Activated CD4-positive, alpha-beta T cell treated with anti-CD3 and anti-CD28 coated beads for 4 hours (primary cell): ENCODE measurements around the gene TFEB.
A peak's percentile ranks its signal among the peaks of the same experiment; 100 is the strongest.
"Not testable (repeated sequence)": the region's sequence is repeated elsewhere in the genome, so short reads cannot be mapped to it uniquely, and the experiment has no call there.

Source experiments
- DNase-seq, 2 donors: peaks; one replicate each; pipeline ENCODE4 v3.0.0-alpha.2; 2020

TFEB gene

GRCh38 chr6:41735427-41736185 lies at the start of gene TFEB:
TFEB (minus strand) TSS chr6:41735608; CDS start chr6:41691213, 44,395 bp downstream.
- DNase-seq: peak; percentile 91 to 94

DNA sequence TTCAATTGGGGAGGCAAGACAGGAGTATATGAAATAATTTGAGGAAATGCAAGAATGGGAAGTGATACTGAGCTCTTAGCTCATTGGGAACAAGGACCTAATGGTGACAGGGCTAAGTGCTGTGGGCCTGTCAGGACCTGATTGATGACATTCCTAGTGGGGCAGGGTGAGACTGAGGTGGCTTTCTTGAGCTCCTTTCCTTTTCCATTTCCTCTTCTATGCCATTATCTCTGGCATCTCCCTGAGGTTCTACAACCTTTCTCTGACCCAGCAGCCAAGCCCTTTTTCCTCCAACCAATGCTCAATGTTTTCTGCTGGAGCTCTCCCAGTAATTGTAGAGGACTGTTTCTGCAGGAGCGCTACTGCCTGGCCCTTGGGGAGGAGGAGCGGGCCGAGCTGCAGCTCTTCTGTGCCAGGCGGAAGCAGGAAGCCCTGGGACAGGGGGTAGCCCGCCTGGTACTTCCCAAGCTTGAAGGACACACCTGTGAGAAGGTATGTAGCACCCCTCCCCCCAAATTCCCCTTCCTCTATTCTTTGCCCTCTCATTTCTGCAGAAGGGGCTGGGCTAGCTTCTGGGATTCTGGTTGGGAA lies 49.3 kb upstream of the TFEB start:
- no peak for DNase-seq

DNA sequence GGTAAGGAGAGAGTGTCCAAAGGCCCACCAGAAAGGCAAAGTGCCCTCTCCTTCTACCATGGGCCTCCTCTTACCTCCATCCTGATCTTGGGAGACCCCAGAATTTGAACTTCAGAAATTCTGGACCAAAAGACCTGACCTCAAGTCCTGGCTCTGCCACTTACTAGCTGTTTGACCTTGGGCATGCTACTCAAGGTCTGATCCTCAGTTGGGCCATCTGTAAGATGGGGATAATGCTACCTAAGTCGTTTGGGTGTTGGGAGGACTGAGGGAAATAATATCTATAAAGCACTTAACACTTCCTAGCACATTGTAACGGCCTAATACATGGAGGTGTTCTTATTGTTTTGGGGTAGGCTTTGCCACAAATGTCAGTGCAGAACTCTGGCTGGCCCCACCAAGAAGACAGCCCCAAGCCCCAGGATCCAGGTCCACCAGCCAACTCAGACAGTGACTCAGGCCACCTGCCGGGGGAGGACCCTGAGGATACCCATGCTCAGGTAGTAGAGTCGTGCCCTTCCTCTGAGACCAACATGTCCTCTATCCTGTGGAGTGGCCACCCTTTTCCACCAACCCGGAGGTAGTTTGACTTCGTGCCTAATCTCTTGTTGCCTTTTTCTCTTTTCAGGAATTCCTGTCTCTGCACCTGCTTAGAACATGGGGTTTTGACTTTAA lies 47.8 kb upstream of the TFEB start:
- DNase-seq: no peak

DNA sequence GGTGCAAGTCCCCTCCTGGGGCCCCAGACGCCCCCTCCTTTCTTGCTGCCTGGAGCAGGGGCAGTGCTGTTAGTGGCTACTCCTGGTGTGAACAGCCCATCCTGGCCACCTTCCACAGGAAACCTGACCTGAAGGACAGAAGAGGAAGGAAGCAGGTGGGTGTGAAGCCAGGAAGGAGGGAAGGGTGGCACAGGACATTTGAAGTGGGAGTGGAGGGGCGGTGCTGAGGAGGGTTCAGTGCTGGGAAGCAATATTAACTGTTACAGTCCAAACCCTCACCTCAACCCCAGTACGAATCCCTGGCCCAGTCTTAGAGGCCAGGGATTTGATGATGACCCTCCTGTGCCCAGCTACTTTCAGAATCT lies 45.9 kb upstream of the TFEB start:
- DNase-seq: no peak

DNA sequence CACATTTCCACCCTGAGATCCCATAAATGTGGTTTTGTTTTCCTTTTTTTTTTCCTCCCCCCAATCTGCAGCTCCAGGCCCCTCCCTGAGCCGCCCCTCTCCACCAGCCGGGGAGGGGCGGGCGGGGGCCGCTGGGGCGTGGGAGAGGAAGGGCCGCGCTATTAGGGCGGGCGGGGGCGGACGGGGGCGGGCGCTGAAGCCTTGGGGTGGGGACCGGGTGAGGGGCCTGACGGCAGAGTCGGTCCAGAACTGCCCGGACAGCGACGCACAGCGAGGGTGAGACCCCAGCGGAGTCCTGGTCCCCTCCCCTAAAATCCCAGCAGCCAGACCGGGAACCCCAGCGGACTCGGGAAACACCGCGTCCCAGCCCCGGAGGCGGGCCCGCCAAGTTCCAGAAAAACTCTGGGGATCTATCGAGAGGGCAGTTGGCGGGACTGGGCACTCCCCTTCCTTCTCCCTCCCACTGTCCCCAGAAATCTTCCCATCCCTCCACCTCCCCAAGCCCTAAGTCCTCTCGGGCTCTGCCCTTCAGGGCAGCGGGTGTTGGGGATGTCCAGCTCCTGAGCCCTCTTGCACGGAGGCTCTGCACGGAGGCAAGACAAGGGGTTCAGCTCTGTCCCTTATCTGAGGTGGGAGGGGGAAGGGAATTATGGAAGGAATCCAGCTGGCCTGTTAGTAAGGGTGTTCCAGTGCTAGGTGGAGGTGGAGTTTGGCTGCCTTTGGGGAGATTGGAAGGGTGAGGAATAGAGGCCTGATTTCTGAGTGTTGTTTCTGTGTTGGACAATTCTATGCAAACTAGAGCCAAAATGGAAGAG lies 45.4 kb upstream of the TFEB start, which contains the start of gene PRICKLE4:
PRICKLE4 (plus strand) TSS at position 232 of the 815 bp plus-strand sequence. CDS start 2,692 bp downstream, outside the sequence.
- peak in 1 of 2 donors; percentile 8 for DNase-seq

GRCh38 chr6:41779788-41780550 lies 44.6 kb upstream of the TFEB start, which contains the start of gene FRS3:
FRS3 (minus strand) TSS chr6:41779900; CDS start chr6:41776987, 2,913 bp downstream.
- DNase-seq: peak; percentile 98 to 99

DNA sequence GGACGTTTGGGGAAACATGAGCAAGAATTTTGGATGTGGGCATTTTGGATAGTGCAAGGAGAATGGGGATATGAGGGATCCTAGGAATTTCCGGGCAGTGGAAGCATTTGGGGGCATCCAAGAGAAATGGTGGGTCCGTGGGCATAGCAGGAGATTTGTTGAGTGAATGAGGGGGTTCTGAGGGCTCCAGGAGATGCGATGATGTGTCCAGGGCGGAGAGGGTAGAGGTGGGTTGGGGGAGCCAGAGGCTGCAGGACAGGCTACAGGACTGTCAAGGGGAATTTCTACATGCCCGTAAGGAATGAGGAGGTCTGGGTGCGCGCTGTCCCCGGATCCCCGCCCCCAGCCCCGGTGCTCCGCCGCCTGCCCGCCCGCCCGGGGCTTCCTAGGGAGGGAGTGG lies 43.9 kb upstream of the TFEB start:
- no peak for DNase-seq

DNA sequence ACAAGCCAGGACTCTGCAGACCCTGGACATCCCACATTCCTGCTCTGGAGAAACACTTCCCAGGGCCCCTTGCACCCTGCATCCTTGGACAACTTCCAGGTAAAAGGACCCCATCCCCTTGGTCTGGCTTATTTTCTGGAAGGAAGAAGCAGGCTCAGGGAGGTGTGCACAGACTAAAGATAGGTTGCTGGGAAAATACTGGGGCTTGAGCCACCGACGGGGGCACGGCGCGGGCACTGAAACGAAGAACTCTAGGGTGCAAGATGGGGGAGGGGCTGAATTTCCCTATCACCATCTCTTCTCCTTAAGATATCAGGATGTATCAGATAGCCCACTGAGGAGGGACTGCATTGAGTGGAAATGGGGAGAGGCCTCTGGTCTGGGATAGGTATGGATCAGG lies 43.5 kb upstream of the TFEB start:
- DNase-seq: no peak

DNA sequence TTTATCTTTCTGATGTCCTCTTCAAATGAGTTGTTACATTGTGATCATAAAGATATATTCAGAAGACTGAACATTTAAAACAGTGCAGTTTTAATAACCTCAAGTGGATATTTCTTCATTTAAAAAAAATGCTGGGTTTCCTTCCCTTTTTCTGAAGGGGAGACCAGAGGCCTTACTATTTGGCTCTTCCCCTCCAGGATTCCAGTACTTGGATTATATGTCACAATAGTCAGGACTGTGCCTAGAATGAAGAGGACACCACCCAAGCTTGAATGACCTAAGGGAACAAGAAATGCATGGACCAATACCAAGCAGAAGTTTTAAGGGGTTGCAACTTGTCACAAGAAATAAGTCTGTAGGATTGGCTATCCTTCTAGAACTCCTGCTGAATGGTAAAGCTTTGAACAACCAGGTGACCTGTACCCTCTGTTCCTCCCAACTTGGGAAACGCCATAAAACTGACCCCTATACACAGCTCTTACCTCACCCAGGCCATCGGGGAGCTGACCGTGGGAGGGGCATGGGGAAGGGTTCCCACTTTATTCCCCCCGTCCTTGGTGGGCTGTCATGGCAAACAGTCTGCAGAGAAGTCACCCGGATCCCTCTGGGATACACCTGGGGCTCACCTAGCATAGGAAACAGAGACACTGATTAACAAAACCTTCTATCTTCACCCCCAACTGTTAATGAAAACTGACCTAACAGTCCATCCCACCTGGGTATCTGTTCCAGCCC lies 42.3 kb upstream of the TFEB start:
- DNase-seq: no peak

DNA sequence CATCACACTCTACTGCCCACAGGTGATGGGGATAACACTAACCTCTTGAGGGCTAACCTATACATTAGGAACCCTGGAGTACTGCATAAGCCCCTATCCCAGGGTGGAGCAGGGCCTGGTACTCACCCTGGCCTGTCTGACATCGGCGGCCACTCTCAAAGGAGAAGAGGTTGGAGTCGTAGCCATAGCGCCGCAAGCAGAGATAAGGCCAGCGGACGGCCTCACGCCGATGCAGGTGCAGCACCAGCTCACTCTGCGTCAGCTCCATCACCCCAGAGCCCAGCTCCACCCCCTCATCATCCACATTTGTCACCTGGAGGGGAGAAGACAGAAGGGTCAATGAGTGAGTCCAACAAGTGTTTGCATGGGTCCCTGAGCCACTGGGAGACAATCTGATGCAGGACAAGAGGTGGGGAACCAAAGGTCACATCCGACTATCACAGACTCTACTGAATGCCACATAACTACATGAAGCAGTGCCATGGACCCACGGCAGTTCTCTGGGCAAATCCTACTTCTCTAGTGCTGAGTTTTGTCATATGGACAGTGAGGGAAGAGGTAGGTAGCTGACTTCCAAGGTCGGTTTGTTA lies 40.0 kb upstream of the TFEB start:
- DNase-seq: no peak

DNA sequence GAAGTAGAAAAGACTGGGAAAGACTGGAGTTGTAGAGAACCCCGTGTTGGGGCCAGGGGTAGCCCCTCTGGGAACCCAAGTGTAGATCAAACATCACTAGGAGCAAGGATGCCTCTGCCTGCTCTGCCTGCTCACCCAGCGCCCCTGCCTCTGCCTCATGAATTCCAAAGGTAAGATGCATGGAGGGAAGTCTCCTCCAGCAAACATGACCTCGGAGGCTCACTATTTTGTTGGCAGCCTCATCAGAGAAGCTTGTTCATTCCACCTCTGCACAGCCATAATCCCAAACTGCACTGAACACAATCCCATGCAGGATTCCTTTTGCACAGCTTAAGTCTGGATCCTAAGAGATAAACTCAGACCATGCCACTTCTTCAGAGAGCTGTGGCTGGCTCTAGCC lies 39.4 kb upstream of the TFEB start:
- DNase-seq: no peak

GRCh38 chr6:41771058-41771983 lies 35.9 kb upstream of the TFEB start:
- DNase-seq: no peak

GRCh38 chr6:41770381-41771057 lies 35.1 kb upstream of the TFEB start:
- no peak for DNase-seq

DNA sequence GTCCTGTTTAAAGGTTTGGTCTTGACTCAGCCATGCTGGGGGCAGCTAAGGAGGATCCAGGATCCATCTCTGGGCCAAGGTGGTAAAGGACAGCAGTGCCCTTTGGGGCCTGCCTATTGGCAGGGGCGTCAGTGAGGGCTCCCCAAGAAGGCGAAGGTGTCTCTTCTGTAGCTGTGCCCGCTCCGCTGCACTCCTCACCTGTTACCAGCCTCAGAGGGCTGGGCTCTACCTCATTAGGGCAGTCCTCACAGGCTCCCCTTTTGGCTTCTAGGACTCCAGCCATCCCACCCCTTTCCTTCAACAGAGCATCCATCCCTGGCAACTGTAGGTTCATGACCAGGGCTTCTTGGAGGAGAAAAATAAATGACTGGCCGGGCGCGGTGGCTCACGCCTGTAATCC lies 34.0 kb upstream of the TFEB start:
- DNase-seq: no peak

DNA sequence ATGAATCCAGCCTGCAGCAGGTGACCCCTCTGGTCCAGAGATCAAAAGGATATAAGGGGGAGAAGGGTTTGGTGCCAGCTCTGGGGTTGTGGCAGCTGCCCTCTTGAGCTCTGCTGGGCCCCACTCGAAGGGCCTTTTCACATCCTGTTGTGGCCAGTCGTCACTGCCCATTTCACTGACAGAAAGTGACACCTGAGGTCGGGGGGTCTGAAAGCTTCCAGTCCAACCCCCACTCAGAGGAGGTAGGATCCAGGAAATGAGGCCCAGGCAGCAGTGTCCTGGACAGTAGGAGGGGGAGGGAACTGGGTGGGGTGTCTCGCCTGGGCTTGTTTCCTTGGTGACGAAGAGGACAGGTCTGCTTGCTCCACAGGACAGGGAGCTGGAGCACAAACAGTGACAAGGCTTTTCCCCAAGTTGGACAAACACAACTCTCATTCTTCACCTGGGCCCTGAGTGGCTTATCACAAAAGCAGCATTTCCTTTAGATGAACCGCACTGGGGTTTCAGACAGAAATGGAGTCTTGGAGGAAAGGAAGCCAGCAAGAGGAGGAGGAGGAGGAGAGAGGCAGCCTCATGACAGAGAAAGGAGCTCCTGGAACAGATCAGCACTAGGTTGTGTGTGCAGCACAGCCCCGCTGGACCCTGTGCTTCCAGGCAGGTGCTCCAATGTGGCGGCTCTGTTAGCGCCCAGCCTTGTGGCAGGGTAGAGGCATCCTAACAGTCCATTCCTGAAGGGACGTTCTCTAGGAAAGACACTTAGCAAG lies 33.3 kb upstream of the TFEB start:
- no peak for DNase-seq

DNA sequence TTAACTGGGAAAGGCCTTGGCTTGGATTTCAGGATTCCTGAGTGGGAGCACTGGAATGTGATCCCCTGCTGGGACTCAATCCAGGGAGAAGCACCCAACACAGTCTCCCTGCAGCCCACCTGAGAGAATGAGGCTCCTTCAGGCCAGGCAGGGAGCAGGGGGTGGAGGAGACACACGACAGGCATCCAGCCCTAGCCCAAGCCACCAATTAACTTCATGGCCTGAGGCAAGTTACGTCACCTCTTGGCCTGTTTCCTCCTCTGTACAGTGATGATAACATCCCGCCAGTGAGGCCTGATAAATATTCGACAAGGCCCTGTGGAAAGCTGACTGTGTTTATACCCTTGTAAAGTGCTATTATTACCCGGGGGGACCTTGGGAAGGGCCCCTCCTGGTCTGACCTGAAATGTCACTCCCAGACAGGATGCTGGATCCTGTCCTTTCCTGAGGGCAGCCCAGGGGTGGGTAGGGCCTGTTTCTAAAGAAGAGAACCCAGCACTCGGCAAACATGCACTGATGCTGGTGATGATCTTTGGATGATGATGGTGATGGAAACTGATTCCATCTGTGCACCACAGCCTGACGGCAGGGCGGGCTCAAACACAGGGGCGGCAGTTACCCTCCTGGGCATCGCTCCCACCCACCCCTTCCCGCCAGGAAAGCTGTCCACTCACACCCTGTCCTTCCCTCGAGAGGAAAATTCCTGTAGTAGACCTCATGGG lies 31.9 kb upstream of the TFEB start:
- no peak for DNase-seq

GRCh38 chr6:41766043-41766664 lies 30.7 kb upstream of the TFEB start:
- not testable (repeated sequence) for DNase-seq
